ENCODE results near the gene TFR2. TPM values are rescaled to one million over a fixed set of nuclear protein-coding genes. Genes with fewer than 3 reads are reported as not detected.

TFR2 gene
- total and polyA plus RNA-seq, 12 donors = 0.20 to 0.58 (median 0.49) TPM; not detected in 7

GRCh38 chr7:100589341-100589947 is 51.9 kb downstream of the TFR2 start:
- Histone ChIP-seq H3K27ac (peak overlapping the region in 8 of 10 donors; percentile 60 to 84 (median 70)), H3K27me3 (peaks cover 0 to 14% (median 0%) of the 10 kb centered on the region in 7 donors), H3K9me3 (no peaks in the 10 kb centered on the region), H3K36me3 (no peaks in the 10 kb centered on the region), H3K4me1 (peaks cover 4 to 41% (median 29%) of the 10 kb centered on the region in 9 donors), H3K4me3 (peak overlapping the region in 7 of 10 donors; percentile 24 to 47 (median 41))
- TF ChIP-seq, protein P1, sequence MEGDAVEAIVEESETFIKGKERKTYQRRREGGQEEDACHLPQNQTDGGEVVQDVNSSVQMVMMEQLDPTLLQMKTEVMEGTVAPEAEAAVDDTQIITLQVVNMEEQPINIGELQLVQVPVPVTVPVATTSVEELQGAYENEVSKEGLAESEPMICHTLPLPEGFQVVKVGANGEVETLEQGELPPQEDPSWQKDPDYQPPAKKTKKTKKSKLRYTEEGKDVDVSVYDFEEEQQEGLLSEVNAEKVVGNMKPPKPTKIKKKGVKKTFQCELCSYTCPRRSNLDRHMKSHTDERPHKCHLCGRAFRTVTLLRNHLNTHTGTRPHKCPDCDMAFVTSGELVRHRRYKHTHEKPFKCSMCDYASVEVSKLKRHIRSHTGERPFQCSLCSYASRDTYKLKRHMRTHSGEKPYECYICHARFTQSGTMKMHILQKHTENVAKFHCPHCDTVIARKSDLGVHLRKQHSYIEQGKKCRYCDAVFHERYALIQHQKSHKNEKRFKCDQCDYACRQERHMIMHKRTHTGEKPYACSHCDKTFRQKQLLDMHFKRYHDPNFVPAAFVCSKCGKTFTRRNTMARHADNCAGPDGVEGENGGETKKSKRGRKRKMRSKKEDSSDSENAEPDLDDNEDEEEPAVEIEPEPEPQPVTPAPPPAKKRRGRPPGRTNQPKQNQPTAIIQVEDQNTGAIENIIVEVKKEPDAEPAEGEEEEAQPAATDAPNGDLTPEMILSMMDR (IDR thresholded peaks at IDR 0.05) = no peak
- 52 to 56% methylated on average over 7 of the region's 7 CpGs for WGBS, 2 donors
- intact Hi-C loops (cut with DNase I) = no loop called here
- ATAC-seq (no peak), DNase-seq (no peak)

DNA sequence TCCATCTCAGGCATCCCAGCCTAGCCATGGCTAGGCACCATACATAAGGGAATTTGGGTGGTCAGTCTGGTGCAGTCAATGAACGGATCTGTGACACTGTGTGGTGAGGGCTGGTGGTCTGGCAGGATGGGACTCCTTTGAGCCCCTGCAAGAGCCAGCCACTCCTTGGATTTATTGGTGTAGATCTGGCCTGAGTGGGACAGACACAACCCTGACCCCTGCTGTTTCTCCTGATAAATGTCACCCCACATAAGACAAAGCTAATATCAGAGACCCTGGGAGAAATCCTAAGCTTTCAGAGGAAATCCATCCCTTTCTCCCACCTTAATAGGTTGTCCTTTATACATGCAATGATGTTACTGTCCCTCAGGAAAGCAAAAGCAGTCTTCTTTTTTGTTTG is 52.9 kb downstream of the TFR2 start:
- ATAC-seq (no peak), DNase-seq (no peak)
- no peaks in the 10 kb centered on the region for H3K9me3 ChIP-seq
- peaks cover 0 to 14% (median 0%) of the 10 kb centered on the region in 7 donors for H3K27me3 ChIP-seq
- peaks cover 5 to 51% (median 39%) of the 10 kb centered on the region in 9 donors for H3K4me1 ChIP-seq
- no peak overlapping the region for H3K4me3 ChIP-seq
- intact Hi-C loops (cut with DNase I) = no loop called here
- no peaks in the 10 kb centered on the region for H3K36me3 ChIP-seq
- H3K27ac ChIP-seq = no peak overlapping the region
- TF ChIP-seq, protein P1 (IDR thresholded peaks at IDR 0.05) = peak in 7 of 9 donors; percentile 25 to 48 (median 28)
- WGBS, 2 donors = 79 to 87% methylated on average over 1 of the region's 1 CpG

GRCh38 chr7:100586266-100587025 is 54.9 kb downstream of the TFR2 start, which contains the start of gene FBXO24:
Gene FBXO24 (plus strand): TSS chr7:100586328. CDS start chr7:100586626, 298 bp downstream.
- DNase-seq (peak; percentile 100), ATAC-seq (peak; percentile 91 to 97 (median 94))
- H3K27ac ChIP-seq = peak within 1 kb of the TSS; percentile 90 to 98 (median 94)
- H3K9me3 ChIP-seq = no peaks in the 10 kb centered on the region
- H3K4me3 ChIP-seq = peak within 1 kb of the TSS; percentile 80 to 100 (median 96)
- TF ChIP-seq, protein P1 (IDR thresholded peaks at IDR 0.05) = peak in 1 of 9 donors; percentile 10
- H3K27me3 ChIP-seq = peaks cover 0 to 14% (median 0%) of the 10 kb centered on the region in 7 donors
- intact Hi-C loops (cut with DNase I) = loop anchor here in 3 of 10 donors (1.0 to 2.0 kb wide), 5 partner anchors 16 to 87 kb away; partner anchors contain the start of genes AGFG2 (in 1 of the 3), GNB2 (in 1 of the 3), MOSPD3 (in 1 of the 3) and PCOLCE (in 1 of the 3)
- H3K4me1 ChIP-seq = peaks cover 9 to 67% (median 52%) of the 10 kb centered on the region in 9 donors
- peaks cover 0 to 17% (median 12%) of the 10 kb centered on the region in 9 donors for H3K36me3 ChIP-seq
- 0 to 1% methylated on average over 51 to 53 of the region's 53 CpGs for WGBS, 2 donors

All from heart right ventricle (tissue), 16 donors.